SIG-M5 (cell line): ENCODE results near the gene KHSRP.
A peak's percentile ranks its signal among the peaks of the same experiment; 100 is the strongest.
"Not testable (repeated sequence)": the region's sequence is repeated elsewhere in the genome, so short reads cannot be mapped to it uniquely, and the experiment has no call there.

Source experiments
- DNase-seq: peaks from one replicate; lab custom pipeline; 2025; lab: John Stamatoyannopoulos, UW

The KHSRP gene

GRCh38 chr19:6450166-6450565 is 25.6 kb upstream of the KHSRP start:
- DNase-seq, result no peak

GRCh38 chr19:6448045-6448444 is 23.4 kb upstream of the KHSRP start:
- DNase-seq, result no peak

GRCh38 chr19:6446452-6446851 is 21.8 kb upstream of the KHSRP start:
- DNase-seq, result no peak

GRCh38 chr19:6443986-6444385 is 19.4 kb upstream of the KHSRP start:
- no peak for DNase-seq

- DNase-seq, result no peak
These were observed 17.6 kb upstream of the KHSRP start for GRCh38 chr19:6442087-6442688.

- DNase-seq, result no peak
These were observed 16.3 kb upstream of the KHSRP start for GRCh38 chr19:6440905-6441304.

- DNase-seq, result no peak
These were observed 15.1 kb upstream of the KHSRP start for GRCh38 chr19:6439743-6440142.

GRCh38 chr19:6433663-6434062 is 9.1 kb upstream of the KHSRP start, which contains the start of gene SLC25A41:
SLC25A41 (minus strand) TSS chr19:6433763; CDS start chr19:6433693, 70 bp downstream.
- no peak for DNase-seq

- no peak for DNase-seq
These were observed 8.6 kb upstream of the KHSRP start for GRCh38 chr19:6433165-6433564.

- DNase-seq, result no peak
These were observed 7.3 kb upstream of the KHSRP start for GRCh38 chr19:6431891-6432290.

- no peak for DNase-seq
These were observed 5.0 kb upstream of the KHSRP start for GRCh38 chr19:6429419-6430221.

- not testable (repeated sequence) for DNase-seq
These were observed 4.2 kb upstream of the KHSRP start for GRCh38 chr19:6428692-6429418.

- DNase-seq, result no peak
These were observed 2.5 kb upstream of the KHSRP start for GRCh38 chr19:6427131-6427530.

GRCh38 chr19:6425732-6426620 is 1.4 kb upstream of the KHSRP start:
- DNase-seq, result no peak

- DNase-seq, result peak; percentile 99
These were observed 524 bp upstream of the KHSRP start for GRCh38 chr19:6424939-6425731.

GRCh38 chr19:6423499-6424194 is 964 bp downstream of the KHSRP start:
- no peak for DNase-seq

- DNase-seq, result no peak
These were observed 3.3 kb downstream of the KHSRP start for GRCh38 chr19:6421075-6422014.

GRCh38 chr19:6418562-6418932 is 6.1 kb downstream of the KHSRP start:
- no peak for DNase-seq
